GM19043 (cell line): ENCODE measurements around the gene UQCRC1.

Experiments
- ATAC-seq: cut with Tn5 transposase; IDR thresholded peaks from one replicate; pipeline ENCODE4 v1.9.1; 2021; ENCODE audit warnings: low read depth; ENCODE audit not compliant: unreplicated experiment

UQCRC1 gene

GRCh38 chr3:48576647-48577046 lies 32.8 kb downstream of the UQCRC1 start:
- ATAC-seq = no peak

- no peak for ATAC-seq
Observed at GRCh38 chr3:48575366-48575765, 34.1 kb downstream of the UQCRC1 start.

- no peak for ATAC-seq
Observed at GRCh38 chr3:48573973-48574585, 35.4 kb downstream of the UQCRC1 start.

- ATAC-seq = no peak
Observed at GRCh38 chr3:48572517-48572916, 36.9 kb downstream of the UQCRC1 start.

GRCh38 chr3:48571938-48572337 lies 37.5 kb downstream of the UQCRC1 start:
- ATAC-seq = no peak

GRCh38 chr3:48569808-48570450 lies 39.5 kb downstream of the UQCRC1 start:
- ATAC-seq = no peak

- no peak for ATAC-seq
Observed at GRCh38 chr3:48569400-48569799, 40.0 kb downstream of the UQCRC1 start.

GRCh38 chr3:48568476-48568875 lies 41.0 kb downstream of the UQCRC1 start:
- ATAC-seq = no peak

GRCh38 chr3:48567500-48567899 lies 41.9 kb downstream of the UQCRC1 start:
- ATAC-seq = no peak

GRCh38 chr3:48567090-48567489 lies 42.4 kb downstream of the UQCRC1 start:
- no peak for ATAC-seq

GRCh38 chr3:48566401-48566760 lies 43.1 kb downstream of the UQCRC1 start:
- ATAC-seq = no peak

- no peak for ATAC-seq
Observed at GRCh38 chr3:48565591-48566400, 43.6 kb downstream of the UQCRC1 start.

GRCh38 chr3:48565186-48565585 lies 44.3 kb downstream of the UQCRC1 start:
- ATAC-seq = no peak

GRCh38 chr3:48564667-48565066 lies 44.8 kb downstream of the UQCRC1 start:
- no peak for ATAC-seq

GRCh38 chr3:48564022-48564421 lies 45.4 kb downstream of the UQCRC1 start:
- ATAC-seq = no peak

GRCh38 chr3:48563382-48563918 lies 46.0 kb downstream of the UQCRC1 start, which contains the start of gene UCN2:
TSS of gene UCN2 (minus strand) at chr3:48563781. CDS start at chr3:48563124, 657 bp downstream.
- ATAC-seq = no peak

- no peak for ATAC-seq
Observed at GRCh38 chr3:48562367-48563095, 46.9 kb downstream of the UQCRC1 start.

- no peak for ATAC-seq
Observed at GRCh38 chr3:48561045-48561736, 48.3 kb downstream of the UQCRC1 start.

- ATAC-seq = no peak
Observed at GRCh38 chr3:48560648-48561018, 48.8 kb downstream of the UQCRC1 start.

GRCh38 chr3:48558493-48559134 lies 50.8 kb downstream of the UQCRC1 start:
- ATAC-seq = no peak
